GM18505 (cell line): ENCODE data around the gene RBM33.

ENCODE experiments used
- ATAC-seq: cut with Tn5 transposase; IDR thresholded peaks from one replicate; pipeline ENCODE4 v1.9.1; 2021; ENCODE audit not compliant: unreplicated experiment
- POLR2A ChIP-seq: IDR thresholded peaks from 4 replicates; pipeline ENCODE4 v1.6.1; 2011; ENCODE audit warnings: borderline replicate concordance; ENCODE audit not compliant: insufficient read depth, insufficient read length; ENCODE audit errors: extremely low read depth

RBM33 gene

DNA sequence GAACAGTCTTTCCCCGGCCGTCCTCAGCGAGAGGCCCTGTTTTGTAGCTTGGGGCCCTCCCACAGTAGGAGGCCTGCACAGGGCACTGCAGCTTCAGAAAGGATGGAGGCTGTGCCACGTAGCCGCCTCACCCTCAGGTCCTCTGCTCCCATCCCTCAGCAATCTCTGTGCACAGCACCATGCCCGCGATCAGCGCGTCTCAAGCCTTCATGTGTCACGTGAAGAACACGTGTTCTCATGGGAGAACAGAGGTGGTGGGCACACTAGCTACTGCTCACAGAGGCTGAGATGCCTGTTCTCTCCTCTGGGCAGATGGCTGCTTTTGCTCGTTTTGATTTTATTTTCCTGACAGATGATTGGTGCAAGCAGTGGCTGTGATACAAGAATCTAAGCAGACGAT lies 176.3 kb downstream of the RBM33 start:
- no peak for TF ChIP-seq POLR2A
- no peak for ATAC-seq

DNA sequence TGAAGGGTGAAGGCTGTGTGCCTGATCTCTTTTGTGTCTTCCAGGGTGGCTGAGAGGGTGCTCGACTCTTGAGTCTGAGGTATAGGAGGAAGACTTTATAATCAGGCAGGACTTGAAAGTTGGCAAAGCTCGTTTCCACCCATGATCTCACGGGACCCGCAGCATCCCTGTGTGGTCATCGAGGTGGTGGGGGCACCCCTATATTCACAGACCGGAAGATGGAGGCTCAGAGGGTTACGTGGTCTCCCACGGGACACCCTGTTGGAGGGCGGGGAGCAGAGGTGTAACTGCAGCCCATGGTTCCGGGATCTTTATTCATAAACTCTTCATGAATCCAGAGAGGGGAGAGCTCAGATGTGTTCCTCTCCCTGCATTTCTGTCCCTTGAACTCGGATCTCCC lies 177.4 kb downstream of the RBM33 start:
- no peak for ATAC-seq
- TF ChIP-seq POLR2A: no peak

DNA sequence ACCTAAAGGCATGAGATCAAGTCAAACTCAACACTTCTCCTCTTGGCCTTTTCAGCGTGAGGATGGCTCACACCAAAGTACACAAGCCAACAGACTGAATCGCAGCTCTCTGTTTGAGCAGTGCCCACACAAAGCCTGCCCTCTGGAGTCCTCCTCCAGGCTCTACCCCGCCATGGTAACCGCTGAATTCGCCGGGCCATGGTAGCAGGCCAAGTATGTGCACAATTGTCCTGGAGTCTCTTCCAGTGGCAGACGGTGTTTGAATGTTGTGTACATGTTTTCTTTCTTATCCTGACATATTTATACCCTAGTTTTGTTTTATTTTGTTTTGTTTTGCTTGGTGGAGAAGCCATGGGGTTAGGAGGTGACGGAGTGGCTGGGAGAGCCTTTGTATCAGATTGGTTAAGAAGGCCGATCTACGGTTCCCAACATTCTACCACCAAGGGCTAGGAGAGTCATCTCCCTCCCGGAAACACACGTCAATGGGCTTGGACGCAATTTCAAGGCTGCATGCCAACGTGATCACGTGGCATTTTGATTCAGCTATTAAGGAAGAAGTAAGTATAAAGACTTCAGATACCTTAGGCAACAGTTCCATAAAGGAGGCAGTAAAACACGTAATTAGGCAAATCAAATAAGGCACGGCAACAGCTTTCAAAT lies 179.9 kb downstream of the RBM33 start:
- TF ChIP-seq POLR2A: no peak
- no peak for ATAC-seq

DNA sequence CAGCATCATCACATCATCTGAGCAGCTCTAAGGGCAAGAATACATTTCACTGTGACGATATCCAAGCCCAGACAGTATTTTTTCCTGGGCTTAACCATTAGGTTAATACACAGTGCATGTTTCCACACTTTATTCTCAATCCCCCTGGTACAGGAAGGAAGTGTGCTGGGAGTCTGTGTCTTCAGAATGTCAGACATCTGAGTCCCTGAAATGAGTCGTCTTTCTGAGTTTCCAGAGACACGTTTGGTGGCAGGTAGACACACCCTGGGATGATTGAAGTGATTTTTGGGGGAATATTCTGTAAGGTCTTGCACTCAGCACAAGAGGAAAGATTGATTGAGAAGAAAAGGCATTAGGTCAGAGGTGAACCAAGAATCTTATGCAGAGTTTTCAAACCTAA lies 180.9 kb downstream of the RBM33 start:
- no peak for TF ChIP-seq POLR2A
- no peak for ATAC-seq

DNA sequence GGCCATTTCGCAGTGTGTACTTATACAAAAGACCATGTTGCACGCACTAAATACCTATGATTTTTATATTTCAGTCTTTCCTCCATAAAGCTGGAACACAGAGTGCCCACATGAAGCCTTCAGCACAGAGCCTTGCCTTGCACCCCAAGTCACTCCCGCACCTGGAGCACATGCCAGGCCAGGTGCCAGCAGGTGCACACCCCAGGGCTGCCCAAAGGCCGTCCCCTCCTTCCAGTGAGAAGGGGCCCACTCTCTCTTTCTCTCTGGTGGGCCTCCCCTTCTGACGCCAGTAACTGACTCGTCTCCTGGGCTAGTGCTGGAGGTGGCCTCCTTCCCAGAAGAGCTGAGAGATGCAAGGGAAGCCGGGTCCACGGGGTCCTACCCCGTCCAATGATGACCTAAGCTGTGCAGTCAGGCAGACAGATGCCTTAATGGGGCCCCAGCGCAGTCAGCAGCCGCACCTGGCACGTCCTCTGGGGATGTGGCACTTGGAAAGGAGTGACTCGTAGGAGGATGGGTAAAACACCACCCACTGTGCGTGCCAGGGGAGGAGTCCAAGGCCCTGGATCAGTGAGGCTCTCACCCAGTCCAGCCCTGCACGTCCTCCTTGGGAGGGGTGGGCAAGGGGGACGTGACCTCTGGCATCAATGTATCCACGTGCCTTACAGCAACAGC lies 185.5 kb downstream of the RBM33 start:
- ATAC-seq: no peak
- no peak for TF ChIP-seq POLR2A
